Activated CD4-positive, alpha-beta T cell treated with anti-CD3 and anti-CD28 coated beads, Interleukin-2, amount 10 ng/mL, durations not matched to agents 7 days and 5 days (primary cell): ENCODE measurements around the gene ADORA2B. TPM values are rescaled to one million over a fixed set of nuclear protein-coding genes. Genes with fewer than 3 reads are reported as not detected.
"Not testable (repeated sequence)": the region's sequence is repeated elsewhere in the genome, so short reads cannot be mapped to it uniquely, and the experiment has no call there.

Experiments used
- CTCF ChIA-PET: fragments of 350-600 bp; sonication (Branson Sonifier 250); formaldehyde crosslinking; loops from one replicate; lab custom pipeline; 2021; ENCODE audit warnings: antibody characterized with exemption; lab: Charles Lee
- POLR2A ChIA-PET: fragments of 350-600 bp; sonication (Branson Sonifier 250); formaldehyde crosslinking; loops from one replicate; lab custom pipeline; 2021; ENCODE audit warnings: antibody characterized with exemption; lab: Charles Lee
- DNase-seq: peaks from one replicate; pipeline ENCODE4 v3.0.0-alpha.2; 2020
- H3K27ac Mint-ChIP-seq: one replicate; pipeline ENCODE4 v1.8.0; 2021; ENCODE audit warnings: mild to moderate bottlenecking, moderate library complexity, mixed read lengths
- H3K27me3 Mint-ChIP-seq: one replicate; pipeline ENCODE4 v1.8.0; 2021; ENCODE audit warnings: mixed read lengths
- H3K36me3 Mint-ChIP-seq: one replicate; pipeline ENCODE4 v1.8.0; 2021; ENCODE audit warnings: low read depth, mixed read lengths
- H3K4me1 Mint-ChIP-seq: one replicate; pipeline ENCODE4 v1.8.0; 2021; ENCODE audit warnings: mixed read lengths
- H3K4me3 Mint-ChIP-seq: one replicate; pipeline ENCODE4 v1.8.0; 2021; ENCODE audit warnings: mild to moderate bottlenecking, moderate library complexity, mixed read lengths
- H3K9me3 Mint-ChIP-seq: one replicate; pipeline ENCODE4 v1.8.0; 2021; ENCODE audit warnings: mixed read lengths
- total RNA-seq, 2 experiments: library from RNA; stranded (reverse); gene quantifications; one replicate each; pipeline ENCODE4 v1.2.3, GENCODE V29; 2021

Gene ADORA2B
- total RNA-seq, result under 1 TPM; 0.25 to 0.29 TPM

DNA sequence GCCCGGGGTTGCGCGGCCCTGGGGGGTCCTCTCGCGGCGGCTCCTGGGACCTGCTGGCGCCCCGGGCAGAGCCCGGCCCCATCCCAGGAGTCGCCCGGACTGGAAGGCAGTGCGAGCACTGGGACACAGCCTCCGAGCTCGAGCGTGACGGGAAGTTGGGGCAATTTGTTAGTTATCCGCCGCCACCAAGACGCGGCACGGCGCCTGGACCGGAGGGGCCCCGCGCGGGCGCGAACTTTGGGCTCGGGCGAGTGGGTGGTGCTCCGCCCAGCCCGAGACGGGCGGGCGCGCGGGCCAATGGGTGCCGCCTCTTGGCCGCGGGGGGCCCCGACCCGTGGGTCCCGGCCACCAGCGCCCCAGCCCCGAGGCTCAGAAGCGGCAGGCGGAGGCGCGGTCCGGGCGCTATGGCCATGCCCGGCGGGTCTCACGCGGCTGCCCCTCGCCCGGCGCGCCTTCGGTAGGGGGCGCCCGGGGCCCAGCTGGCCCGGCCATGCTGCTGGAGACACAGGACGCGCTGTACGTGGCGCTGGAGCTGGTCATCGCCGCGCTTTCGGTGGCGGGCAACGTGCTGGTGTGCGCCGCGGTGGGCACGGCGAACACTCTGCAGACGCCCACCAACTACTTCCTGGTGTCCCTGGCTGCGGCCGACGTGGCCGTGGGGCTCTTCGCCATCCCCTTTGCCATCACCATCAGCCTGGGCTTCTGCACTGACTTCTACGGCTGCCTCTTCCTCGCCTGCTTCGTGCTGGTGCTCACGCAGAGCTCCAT is at the start of gene ADORA2B:
ADORA2B (plus strand) TSS at position 372 of the 768 bp plus-strand sequence; CDS start at position 491, 119 bp downstream.
- peaks cover 2% of the 10 kb centered on the region for H3K36me3 Mint-ChIP-seq
- DNase-seq, result peak; percentile 42
- peak within 1 kb of the TSS; percentile 67 for H3K4me3 Mint-ChIP-seq
- ChIA-PET POLR2A (no interaction called here), CTCF (interaction anchor here (0.7 to 2.6 kb wide), 20 partner anchors 10 to 470 kb away, joined by 3 to 14 read pairs (median 4); partner anchors contain the start of genes TTC19 and ZSWIM7)
- peak within 1 kb of the TSS; percentile 80 for H3K27ac Mint-ChIP-seq
- peaks cover 30% of the 10 kb centered on the region for H3K27me3 Mint-ChIP-seq
- H3K9me3 Mint-ChIP-seq, result no peaks in the 10 kb centered on the region
- peaks cover 12% of the 10 kb centered on the region for H3K4me1 Mint-ChIP-seq

DNA sequence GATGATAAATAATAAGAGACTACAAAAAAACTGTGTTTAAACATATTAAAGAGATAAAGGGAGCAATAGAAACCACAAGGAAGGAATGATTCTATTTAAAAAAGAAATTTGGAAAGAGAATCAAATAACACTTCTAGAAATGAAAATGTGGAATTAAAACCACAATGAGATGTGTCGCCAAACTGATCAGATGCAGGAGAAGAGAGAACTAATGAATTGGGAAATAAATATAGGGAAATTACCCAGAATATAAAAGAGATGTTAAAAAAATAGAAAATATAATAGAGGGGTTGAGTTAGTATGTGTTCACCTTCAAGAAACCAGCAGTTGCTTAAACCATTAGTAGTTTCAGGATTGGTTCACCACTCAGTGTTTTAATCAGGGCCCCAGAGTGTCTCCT is 48.7 kb upstream of the ADORA2B start:
- ChIA-PET CTCF (interaction anchor here (0.9 to 1.1 kb wide), 2 partner anchors 12 to 49 kb away, joined by 3 to 4 read pairs; partner anchors contain the start of gene ADORA2B), POLR2A (no interaction called here)
- Mint-ChIP-seq H3K27me3 (no peaks in the 10 kb centered on the region), H3K4me1 (peaks cover 15% of the 10 kb centered on the region), H3K9me3 (peaks cover 2% of the 10 kb centered on the region), H3K27ac (peak overlapping the region; percentile 89), H3K36me3 (peaks cover 3% of the 10 kb centered on the region), H3K4me3 (no peak overlapping the region)
- no peak for DNase-seq

DNA sequence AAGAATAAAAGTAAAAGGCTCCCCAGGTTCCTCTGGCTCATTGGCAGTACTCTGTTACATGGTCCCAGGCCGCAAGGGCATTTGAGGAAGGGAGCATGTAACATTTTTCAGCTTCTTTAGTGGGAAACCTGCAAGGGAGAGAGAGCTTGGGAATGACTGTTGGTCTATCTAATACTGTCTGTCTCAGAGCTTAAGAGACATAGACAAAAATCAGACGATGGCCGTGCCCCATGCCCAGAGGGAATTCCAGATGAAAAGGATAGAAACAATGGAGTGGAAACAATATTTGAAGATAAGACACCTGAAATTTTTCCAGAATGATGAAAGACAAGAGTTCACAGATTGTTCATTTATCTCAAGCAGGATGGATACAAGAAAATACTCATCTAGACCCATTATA is 48.1 kb upstream of the ADORA2B start:
- peaks cover 15% of the 10 kb centered on the region for H3K4me1 Mint-ChIP-seq
- ChIA-PET CTCF (interaction anchor here (1.1 kb wide), 1 partner anchor 12 kb away, joined by 4 read pairs; no protein-coding TSS in a partner anchor), POLR2A (no interaction called here)
- no peak overlapping the region for H3K4me3 Mint-ChIP-seq
- H3K27me3 Mint-ChIP-seq, result no peaks in the 10 kb centered on the region
- peak overlapping the region; percentile 89 for H3K27ac Mint-ChIP-seq
- peaks cover 3% of the 10 kb centered on the region for H3K36me3 Mint-ChIP-seq
- DNase-seq, result no peak
- peaks cover 2% of the 10 kb centered on the region for H3K9me3 Mint-ChIP-seq

DNA sequence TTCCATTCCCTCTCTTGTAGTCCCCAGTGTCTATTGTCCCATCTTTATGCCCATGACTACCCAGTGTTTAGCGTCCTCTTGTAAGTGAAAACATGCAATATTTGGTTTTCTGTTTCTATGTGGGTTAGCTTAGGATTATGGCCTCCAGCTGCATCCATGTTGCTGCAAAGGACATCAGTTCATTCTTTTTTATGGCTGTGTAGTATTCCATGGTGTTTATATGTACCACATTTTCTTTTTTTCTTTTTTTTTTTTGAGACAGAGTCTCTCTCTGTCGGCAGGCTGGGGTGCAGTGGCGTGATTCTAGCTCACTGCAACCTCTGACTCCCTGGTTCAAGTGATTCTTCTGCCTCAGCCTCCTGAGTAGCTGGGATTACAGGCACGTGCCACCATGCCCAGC is 45.3 kb upstream of the ADORA2B start:
- peaks cover 15% of the 10 kb centered on the region for H3K4me1 Mint-ChIP-seq
- H3K27ac Mint-ChIP-seq, H3K36me3 Mint-ChIP-seq, DNase-seq, H3K27me3 Mint-ChIP-seq, H3K9me3 Mint-ChIP-seq, POLR2A ChIA-PET, H3K4me3 Mint-ChIP-seq: not testable (repeated sequence)
- CTCF ChIA-PET, result interaction anchor here (0.9 kb wide), 1 partner anchor 18 kb away, joined by 4 read pairs; no protein-coding TSS in a partner anchor

DNA sequence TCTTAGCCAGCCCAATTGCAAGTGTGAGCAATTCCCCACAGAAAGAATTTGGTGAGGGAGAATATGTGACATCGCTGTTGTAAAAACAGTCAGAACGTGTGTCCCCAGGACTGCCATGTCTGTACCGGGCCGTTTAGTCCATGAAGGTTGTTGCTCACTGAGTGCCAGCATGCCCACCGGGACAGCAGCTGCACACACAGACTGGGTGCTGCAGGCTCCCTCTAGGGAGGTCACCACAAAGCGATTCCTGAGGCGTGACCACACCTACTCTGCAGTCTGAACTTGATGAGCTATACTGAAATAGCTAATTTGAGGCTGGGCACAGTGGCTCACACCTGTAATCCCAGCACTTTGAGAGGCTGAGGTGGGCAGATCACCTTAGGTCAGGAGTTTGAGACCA is 44.1 kb upstream of the ADORA2B start:
- Mint-ChIP-seq H3K36me3 (peaks cover 3% of the 10 kb centered on the region), H3K27me3 (no peaks in the 10 kb centered on the region), H3K9me3 (peaks cover 2% of the 10 kb centered on the region), H3K4me1 (peaks cover 15% of the 10 kb centered on the region), H3K4me3 (no peak overlapping the region), H3K27ac (no peak overlapping the region)
- ChIA-PET CTCF (no interaction called here), POLR2A (no interaction called here)
- no peak for DNase-seq

DNA sequence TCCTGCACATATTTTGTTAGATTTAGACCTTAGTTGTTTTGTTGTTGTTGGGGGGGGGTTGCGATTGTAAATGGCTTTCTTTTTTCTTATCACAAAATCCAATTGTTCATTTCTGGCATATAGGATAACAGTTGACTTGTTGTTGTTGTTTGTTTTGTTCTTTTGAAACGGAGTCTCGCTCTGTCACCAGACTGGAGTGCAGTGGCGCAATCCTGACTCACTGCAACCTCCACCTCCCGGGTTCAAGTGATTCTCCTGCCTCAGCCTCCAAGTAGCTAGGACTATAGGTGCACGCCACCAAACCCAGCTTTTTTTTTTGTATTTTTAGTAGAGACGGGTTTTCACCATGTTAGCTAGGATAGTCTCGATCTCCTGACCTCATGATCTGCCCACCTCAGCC is 39.7 kb upstream of the ADORA2B start:
- H3K27ac Mint-ChIP-seq, H3K4me3 Mint-ChIP-seq, H3K27me3 Mint-ChIP-seq, POLR2A ChIA-PET, H3K4me1 Mint-ChIP-seq, H3K36me3 Mint-ChIP-seq, H3K9me3 Mint-ChIP-seq, DNase-seq: not testable (repeated sequence)
- CTCF ChIA-PET, result interaction anchor here (0.8 to 1.3 kb wide), 2 partner anchors 10 to 14 kb away, joined by 3 to 5 read pairs; no protein-coding TSS in a partner anchor

DNA sequence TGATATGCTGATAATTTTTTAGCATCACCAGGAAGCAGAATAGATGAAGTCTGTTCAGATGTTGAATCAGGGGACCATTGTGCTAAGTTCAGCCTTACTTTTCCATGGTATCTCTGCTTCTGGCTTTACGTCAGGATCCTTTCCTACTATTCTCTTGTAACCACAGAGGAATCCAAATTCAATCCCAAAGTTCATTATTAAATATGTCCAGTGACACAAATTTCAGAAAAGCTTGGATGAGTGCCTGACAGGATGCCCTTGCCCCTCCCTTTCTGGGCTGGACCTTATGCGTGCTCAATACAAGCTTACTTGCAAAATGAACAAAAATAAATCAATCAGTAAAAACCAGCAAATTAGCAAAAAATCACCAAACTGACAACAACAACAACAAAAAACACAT is 37.6 kb upstream of the ADORA2B start:
- H3K4me3 Mint-ChIP-seq, result no peak overlapping the region
- CTCF ChIA-PET, result no interaction called here
- POLR2A ChIA-PET, result no interaction called here

DNA sequence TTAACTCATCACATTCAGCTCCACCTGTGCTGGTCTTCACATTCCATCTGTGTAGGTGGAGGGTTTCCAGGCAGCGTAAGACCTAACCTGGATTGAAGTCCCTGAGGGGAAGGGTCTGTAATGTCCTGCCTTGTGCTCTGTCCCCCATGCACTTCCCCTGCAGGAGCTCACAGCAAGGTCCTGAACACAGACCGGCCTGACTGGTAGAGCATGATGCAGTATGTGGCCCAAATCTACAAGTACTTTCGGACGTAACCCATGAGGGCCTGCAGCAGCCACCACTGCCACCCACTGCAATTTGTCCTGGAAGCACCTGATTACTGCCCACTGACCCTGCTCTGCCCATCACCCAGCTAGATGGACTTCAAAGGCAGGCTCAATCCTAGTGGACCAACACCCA is 36.6 kb upstream of the ADORA2B start:
- H3K4me3 Mint-ChIP-seq, result no peak overlapping the region
- DNase-seq, result no peak
- POLR2A ChIA-PET, result no interaction called here
- no peak overlapping the region for H3K27ac Mint-ChIP-seq
- CTCF ChIA-PET, result interaction anchor here (1.3 kb wide), 1 partner anchor 12 kb away, joined by 4 read pairs; no protein-coding TSS in a partner anchor
- no peaks in the 10 kb centered on the region for H3K9me3 Mint-ChIP-seq
- peaks cover 7% of the 10 kb centered on the region for H3K27me3 Mint-ChIP-seq
- H3K36me3 Mint-ChIP-seq, result no peaks in the 10 kb centered on the region
- H3K4me1 Mint-ChIP-seq, result no peaks in the 10 kb centered on the region

More for the DNA sequence above, 37.6 kb upstream of the ADORA2B start:
- DNase-seq, result no peak
- Mint-ChIP-seq H3K9me3 (no peaks in the 10 kb centered on the region), H3K36me3 (no peaks in the 10 kb centered on the region), H3K27me3 (peaks cover 7% of the 10 kb centered on the region), H3K27ac (no peak overlapping the region), H3K4me1 (no peaks in the 10 kb centered on the region)

DNA sequence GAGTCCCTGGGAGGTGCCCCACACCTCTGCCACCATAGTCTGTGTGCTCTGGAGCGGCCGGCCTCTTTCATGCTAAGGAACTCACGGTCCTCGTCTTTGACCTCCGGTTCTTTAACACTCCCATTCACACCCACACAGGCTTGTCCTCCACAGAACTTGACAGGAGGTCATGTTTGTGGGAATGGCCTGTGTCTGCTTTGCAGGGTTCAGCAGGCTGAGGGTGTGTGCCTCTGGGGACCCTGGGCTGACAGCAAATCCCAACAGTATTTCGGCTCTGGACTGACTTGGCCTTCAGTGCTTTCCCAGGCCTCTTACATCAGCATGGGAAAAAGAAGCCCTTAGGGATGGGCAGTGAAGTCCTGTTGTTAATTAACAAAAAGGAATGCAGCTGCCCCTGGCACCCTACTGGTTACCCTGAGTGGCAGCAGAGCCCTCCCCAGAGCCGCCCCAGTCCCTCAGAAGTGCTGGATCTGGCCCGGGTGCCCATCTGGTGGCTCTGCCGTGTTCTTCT is 35.4 kb upstream of the ADORA2B start:
- Mint-ChIP-seq H3K27ac (no peak overlapping the region), H3K27me3 (peaks cover 7% of the 10 kb centered on the region), H3K9me3 (no peaks in the 10 kb centered on the region), H3K4me3 (no peak overlapping the region), H3K4me1 (no peaks in the 10 kb centered on the region), H3K36me3 (no peaks in the 10 kb centered on the region)
- CTCF ChIA-PET, result interaction anchor here (1.5 kb wide), 1 partner anchor 10 kb away, joined by 3 read pairs; no protein-coding TSS in a partner anchor
- DNase-seq, result no peak
- POLR2A ChIA-PET, result no interaction called here

DNA sequence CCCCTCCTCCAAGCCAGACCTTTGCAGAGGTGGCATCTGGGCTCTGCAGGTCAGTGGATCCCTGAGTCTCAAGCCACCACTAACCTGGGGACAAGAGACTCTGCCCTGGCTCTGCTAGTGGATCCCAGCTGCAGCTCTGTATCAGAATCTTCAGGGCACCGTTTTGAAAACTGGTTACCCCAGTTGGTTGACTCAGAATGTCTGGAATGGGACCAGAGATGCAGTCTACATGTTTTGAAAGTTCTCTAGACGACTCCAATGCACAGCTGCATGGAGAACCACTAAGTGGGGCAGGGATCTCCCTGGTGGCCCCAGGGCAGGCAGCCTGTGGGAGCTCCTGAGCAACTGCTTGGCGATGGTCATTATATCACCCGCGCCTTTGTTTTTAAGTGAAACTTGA is 34.1 kb upstream of the ADORA2B start:
- Mint-ChIP-seq H3K27me3 (peaks cover 7% of the 10 kb centered on the region), H3K4me3 (no peak overlapping the region), H3K4me1 (no peaks in the 10 kb centered on the region), H3K9me3 (no peaks in the 10 kb centered on the region), H3K27ac (no peak overlapping the region), H3K36me3 (no peaks in the 10 kb centered on the region)
- no peak for DNase-seq
- ChIA-PET CTCF (no interaction called here), POLR2A (no interaction called here)

DNA sequence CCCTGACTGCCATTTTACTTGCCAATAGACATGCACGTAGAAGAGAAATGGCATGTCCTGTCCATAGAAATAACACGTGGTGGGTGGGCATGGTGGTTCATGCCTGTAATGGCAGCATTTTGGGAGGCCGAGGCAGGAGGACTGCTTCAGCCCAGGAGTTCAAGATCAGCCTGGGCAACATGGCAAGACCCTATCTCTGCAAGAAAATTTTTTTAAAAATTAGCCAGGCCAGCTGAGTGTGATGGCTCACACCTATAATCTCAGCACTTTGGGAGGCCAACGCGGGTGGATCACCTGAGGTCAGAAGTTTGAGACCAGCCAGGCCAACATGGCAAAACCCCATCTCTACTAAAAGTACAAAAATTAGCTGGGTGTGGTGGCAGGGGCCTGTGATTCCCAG is 33.2 kb upstream of the ADORA2B start:
- H3K4me3 Mint-ChIP-seq, H3K4me1 Mint-ChIP-seq, H3K36me3 Mint-ChIP-seq, CTCF ChIA-PET, DNase-seq, H3K9me3 Mint-ChIP-seq, POLR2A ChIA-PET, H3K27me3 Mint-ChIP-seq, H3K27ac Mint-ChIP-seq: not testable (repeated sequence)

DNA sequence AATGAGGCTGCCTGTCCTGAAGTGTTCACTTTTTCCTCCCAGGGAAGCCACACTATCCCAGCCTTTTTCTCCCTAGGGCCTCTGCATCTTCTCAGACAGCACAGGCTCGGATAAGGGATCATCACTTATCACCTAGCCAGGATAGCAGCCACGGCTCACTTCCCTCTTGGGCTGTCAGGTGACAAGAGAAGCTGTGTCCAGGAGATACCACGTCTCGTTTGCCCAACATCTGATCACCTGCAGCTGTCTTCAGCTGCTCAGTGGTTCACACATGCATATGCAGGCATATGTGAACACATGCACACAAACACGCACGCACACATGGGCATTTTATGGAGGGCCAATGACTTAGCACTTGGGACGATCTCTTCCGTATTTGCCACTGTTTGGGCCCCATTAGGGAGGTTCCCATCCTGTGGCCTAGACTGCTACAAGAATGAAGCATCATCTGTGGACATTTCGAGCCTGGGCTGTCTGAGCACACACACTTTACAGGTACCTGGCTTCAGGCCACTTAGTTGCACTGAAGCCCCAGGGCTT is 32.4 kb upstream of the ADORA2B start:
- CTCF ChIA-PET, result no interaction called here

DNA sequence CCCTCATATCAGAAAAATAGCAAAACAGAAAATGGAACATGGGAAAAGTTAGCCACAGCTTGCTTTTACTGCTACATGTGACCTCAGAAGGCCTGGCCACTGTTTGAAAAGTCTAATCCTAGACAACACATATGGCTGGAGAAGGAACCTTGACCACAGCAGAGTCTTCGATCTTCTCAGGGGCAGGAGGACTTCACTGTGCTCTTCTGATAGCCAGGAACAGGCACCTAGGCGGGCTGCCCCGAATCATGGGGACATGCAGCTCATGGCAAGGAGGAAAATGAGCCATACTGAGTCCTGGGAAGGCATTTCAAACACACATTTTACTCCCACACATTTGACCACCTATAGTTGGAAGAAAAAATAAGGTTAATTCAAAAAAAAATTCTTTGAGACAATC is 31.1 kb upstream of the ADORA2B start:
- Mint-ChIP-seq H3K27ac (no peak overlapping the region), H3K4me3 (no peak overlapping the region), H3K27me3 (peaks cover 15% of the 10 kb centered on the region), H3K4me1 (no peaks in the 10 kb centered on the region), H3K9me3 (no peaks in the 10 kb centered on the region), H3K36me3 (no peaks in the 10 kb centered on the region)
- DNase-seq, result no peak
- POLR2A ChIA-PET, result interaction anchor here (0.6 kb wide), 1 partner anchor 292 kb away, joined by 5 read pairs; no protein-coding TSS in a partner anchor
- CTCF ChIA-PET, result interaction anchor here (1.1 kb wide), 1 partner anchor 28 kb away, joined by 3 read pairs; no protein-coding TSS in a partner anchor

More for the DNA sequence above, 32.4 kb upstream of the ADORA2B start:
- Mint-ChIP-seq H3K4me1 (no peaks in the 10 kb centered on the region), H3K27ac (no peak overlapping the region), H3K27me3 (peaks cover 12% of the 10 kb centered on the region), H3K9me3 (no peaks in the 10 kb centered on the region), H3K4me3 (no peak overlapping the region), H3K36me3 (no peaks in the 10 kb centered on the region)
- no peak for DNase-seq
- POLR2A ChIA-PET, result no interaction called here
